TTC549 (cell line): ENCODE results near the gene RIOX2.

Experiments used
- FAIRE-seq: peaks from 2 replicates; lab custom pipeline; 2012; peaks lifted over from hg19 to GRCh38; lab: Jason Lieb, UNC

The RIOX2 gene

DNA sequence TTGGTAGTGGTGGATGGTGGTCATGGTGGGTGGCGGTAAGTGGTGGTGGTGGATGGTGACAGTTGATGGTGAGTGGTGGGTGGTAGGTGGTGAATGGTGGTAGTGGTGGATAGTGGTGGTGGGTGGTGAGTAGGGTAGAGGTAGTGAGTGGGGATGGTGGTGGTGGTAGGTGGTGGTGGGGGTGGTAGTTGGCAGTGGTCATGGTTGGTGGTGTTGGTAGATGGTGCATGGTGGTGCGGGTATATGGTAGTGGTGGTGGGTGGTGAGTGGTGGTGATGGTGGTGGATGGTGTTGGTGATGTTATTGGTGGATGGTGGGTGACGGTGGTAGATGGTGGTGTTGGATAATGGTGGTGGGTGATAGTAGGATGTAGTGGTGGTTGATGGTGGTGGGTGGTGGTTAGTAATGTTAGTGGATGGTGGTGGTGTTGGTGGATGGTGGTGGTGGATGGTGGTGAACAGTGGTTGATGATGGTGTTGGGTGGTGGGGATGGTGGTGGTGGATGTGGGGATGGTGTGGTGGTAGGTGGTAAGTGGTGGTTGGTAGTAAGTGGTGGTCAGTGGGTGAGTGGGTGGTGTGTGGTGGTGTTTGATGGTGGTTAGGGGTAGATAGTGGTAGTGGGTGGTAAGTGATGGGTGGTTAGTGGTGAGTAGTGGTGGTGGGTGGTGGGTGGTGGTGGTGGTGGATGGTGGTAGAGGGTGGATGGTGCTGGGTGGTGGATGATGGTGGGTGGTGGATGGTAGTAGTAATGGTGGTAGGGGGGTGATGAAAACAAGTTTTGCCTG is 16.7 kb upstream of the RIOX2 start:
- FAIRE-seq = no peak

DNA sequence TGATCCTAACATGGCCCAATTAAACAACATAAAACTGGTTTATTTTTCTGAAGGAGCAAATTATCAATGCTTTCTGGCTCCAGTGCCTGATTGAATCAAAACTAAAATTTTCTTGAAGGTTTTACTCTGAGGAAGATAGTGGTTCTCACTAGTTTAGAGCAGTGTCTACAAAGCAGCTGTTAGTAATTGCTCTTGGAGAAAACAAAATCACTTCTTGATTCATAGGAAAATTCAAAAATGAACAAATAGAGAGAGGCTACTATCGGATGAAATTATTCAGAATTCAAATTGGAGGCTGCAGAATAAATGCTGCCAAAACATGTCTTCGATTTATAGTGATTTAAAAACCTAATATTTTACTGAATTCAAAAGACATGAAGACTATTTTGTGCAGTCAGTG is 15.1 kb upstream of the RIOX2 start:
- FAIRE-seq = no peak

DNA sequence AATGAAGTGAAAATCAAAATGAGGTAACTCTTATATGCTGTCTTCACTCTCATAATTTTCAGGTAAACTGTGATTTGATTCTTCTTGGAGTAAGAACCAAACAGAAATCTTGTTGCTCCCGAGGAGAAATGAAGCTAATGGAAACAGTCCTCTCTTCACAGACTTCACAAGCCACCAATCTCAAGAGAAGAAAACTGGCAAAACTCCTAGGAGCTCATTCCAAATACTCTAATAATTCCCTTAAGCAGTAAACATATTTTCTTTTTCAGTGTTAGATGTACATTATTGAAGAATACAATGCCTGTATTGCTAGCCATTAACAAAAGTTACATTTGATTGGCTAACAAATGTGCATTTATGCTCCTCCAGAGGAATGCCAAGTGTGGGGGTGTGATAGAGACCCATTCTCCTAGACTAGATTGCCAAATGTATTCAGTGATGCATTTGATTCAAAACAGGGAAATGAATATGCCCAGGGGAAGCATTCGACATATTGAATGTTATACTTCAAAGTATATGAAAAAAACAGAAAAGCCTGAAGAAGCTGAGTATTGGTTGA is 11.8 kb upstream of the RIOX2 start:
- FAIRE-seq = no peak

DNA sequence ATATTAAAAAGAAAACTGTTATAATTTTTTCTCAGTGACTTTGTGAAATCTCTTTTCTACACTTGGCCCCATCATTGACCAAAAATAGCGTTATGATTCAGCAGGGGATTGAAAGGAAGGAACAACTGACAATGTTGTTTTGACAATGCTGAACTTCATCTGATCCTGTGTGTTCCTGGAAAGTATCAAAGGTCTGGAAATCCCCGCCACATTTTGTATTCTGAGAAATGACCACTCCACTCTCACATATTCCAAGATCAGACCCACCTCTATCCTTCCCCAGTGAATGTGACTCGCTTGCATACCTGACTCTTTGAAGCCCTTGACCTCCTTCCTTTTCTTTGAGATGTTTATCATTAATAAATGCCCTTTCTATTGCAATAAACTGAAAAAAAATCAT is 9.7 kb upstream of the RIOX2 start:
- FAIRE-seq = no peak

DNA sequence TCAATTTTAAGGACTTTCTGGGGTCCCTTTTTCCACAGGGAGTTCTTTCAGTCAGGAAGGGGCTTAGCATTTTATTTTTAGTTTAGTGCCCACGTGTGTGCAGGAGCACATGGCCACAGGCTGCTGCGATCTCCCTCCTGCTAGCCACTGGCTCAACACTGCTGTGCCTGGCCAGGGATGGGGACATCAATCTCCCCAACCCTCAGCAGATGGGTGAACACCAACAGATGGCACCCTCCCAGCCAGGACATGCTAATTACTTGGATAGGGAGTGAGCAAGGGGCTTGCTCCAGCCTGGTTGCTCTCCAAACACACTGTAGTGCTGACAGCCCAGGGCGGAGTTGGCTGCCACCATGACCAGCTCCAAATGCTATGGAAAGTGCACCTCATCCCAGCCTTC is 7.4 kb upstream of the RIOX2 start:
- FAIRE-seq = no peak

DNA sequence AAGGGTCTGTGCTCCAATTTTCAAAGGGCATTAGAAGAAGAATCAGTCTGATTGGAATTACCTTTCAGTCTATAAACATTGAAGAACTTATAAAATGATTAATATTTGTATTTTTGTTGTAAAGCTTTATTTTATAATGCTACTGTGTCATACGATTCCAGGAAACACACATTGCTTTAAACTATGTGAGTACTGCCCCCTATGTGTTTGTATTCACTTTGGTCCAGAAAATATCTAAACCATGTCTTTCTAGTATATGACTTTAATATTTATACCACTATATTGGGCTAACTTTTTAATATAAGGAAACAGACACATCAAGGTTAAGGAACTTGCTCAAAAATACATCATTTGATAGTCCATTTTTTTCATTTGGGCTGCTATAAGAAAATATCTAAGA is 3.2 kb upstream of the RIOX2 start:
- no peak for FAIRE-seq

DNA sequence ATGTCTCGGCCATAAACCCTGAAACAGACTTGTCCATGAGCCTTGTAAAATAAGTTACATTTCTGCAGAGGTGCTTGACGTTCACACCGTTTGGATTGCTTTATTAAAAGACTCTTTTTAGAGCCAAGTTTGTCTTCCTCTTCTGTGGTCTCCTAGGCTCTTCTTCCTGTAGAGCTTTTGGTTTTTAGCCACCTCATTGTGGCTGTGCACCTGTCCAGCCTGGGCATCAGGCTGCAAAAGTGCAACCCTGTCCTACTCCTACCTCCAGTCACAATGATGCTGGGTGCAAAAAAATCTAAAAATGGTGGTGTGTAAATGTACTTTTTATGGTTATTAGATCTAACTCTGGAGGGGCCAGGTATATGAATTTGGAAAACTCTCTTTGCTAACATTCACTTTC is 2.8 kb upstream of the RIOX2 start:
- no peak for FAIRE-seq

DNA sequence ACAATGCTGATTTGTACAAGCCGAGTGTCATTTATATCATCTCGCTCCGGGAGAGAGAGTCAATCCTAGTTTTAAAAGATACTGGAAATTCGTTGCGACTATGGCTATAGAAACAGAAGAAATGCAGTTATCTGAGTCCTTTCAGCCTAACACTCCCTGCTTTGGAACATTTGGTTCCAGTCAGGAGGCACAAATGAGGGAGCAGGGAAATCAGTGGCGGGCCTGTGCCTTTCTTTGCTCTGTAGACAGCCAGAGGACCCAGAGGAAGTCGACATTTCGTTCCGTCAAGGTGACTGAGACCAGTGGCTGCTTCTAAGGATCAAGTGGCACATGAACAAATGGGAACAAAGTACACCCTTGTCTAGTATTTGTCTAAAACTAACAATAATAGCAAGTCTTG is 745 bp upstream of the RIOX2 start:
- FAIRE-seq = no peak

DNA sequence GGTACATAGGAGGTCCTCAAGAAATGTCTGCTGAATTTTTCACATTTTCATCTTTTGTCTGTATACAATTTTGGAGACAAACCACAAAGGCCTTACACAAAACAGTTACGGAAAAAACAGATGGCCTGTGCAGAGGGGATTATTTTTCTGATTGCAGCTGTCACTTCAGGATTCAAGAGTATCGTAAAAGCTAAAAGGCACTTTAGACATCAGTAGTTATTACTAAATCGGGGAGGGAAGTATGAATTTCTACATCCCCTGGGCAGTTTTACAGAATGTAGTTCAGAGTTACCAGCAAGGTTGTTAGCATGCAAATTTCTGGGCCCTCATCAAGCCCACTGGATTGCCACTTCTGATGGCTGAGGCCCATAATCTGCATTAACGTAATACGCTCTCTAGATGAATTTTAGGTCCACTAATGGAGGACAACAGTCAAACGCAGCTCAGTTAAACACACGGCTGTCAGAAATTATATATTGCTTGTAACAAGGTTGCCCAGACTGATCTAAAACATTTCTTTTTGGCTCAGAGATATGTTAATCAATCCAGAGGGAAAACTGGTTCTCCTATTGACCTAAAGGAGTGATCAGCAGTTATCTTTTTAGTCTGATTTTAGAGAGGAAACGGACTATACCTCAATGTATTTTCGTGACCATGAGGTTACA is 1.1 kb downstream of the RIOX2 start:
- no peak for FAIRE-seq

DNA sequence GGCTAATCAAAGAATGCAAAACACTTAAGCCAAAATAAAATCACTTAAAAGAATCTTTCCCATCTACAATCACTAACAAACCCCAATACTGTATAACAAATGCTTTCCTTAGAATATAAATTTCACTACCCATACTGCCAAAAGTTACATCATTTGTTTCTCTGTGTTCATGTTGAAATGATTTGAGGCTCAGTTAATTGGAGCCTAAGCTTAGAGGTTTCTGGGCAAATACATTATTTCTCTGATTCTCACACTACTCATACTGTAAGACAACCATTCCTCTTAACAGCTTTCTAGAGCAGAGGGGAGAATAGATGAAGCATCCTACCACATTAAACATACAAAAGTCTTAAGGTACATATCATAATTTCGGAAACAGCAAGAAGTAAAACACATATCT is 2.1 kb downstream of the RIOX2 start:
- no peak for FAIRE-seq

DNA sequence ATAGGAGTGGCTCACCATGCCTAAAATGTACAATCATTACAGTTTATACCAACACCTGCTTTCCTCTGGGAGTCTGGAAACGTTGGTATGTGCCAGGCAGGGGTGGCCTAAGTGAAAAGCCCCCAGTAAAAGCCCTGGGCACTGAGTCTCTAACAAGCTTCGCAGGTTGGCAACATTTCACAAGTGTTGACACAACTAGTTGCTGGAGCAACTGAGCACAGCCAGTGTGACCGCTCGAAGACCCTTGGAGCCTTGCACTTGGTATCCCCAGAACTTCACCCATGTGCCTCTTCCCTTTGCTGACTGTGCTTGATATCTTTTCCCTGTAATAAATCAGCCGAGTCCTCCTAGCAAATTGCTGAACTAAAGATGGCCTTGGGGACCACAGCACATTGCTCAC is 2.7 kb downstream of the RIOX2 start:
- FAIRE-seq = no peak

DNA sequence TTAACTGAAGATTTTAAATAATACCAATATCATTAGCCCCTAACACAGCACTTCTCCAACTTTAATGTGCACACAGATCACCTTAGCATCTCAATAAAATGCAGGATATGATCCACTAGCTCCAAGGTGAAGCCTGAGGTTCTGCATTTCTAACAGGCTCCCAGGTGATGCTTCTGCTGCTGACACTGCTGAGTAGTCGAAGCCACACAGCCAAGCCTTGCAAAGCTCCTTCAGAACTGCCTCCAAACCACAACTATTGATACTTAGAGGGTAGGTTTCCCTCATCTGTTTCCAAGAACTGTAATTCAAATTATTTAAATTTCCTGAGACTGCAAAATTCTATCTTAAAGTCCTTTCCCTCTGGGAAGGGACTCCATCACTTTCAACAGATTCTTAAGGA is 3.9 kb downstream of the RIOX2 start:
- FAIRE-seq = no peak

DNA sequence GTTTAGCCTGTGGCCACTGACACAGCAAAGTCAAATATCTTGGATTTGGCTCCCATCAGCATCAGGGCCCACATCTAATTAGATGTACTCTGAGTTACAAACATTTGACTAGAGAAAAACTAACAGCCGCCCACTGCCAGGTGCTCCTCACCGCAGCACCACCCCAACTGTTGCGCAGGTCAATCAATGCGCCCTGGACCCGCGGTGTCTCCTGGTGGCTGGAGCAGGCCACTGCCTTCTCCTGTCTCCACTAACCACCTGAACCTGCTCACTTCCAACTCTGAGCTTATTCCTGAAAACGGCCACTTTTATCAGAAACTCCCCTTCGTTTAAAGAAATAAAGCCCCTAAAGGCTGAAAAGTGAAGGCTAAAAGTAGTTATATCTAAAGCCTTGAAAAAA is 4.3 kb downstream of the RIOX2 start:
- FAIRE-seq = no peak

DNA sequence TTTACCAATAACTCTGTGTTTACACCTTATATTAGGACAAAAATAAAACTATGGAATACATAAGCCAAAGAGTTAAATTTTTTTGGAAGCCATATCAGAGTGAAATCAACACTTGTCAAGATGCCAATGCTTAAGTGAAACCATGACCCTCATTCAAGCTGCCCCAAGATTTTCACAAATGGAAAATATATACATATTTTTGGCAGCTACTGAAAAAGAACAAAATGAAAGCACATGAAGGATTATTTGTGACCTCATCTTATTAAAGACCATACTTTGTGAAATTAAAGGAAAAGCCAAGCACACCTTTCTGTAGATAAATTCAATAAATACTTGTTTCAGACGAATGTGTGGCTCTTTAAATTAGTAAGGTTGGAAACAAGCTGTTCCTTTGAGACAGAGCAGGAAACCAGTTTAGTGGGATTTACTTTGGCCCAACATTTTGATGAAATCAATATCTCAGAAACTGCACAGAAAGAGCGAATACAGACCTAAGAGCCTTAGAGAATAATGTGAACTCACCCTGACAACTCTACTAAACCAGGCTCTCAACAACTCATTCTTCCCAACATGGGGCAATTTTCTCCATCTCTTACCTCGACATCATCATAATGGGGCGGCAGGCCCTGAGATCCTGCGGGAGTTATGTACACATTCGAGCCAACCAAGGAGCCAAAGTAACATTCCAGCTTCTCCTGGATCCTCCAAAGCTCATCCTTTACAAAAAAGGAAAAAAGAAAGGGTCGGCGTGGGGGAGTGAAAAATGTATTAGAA is 11.1 kb downstream of the RIOX2 start:
- no peak for FAIRE-seq

DNA sequence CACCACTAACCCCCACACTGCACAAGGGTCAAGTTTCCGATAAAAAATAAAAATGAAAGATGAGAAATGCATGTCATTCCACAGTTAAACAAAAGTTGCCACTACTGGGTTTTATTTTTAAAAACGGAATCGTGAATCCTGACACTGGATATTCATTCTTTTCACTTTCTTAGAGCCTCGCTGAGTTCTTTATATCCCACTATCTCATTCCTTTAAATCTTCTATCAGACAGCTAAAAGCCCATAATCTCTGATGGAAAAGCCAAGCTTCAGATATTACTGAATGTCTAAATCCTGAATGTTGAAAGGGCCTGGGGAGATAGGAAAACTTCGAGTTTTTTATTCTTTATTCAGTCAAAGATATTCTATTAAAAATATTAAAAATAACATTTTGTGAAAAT is 11.7 kb downstream of the RIOX2 start:
- no peak for FAIRE-seq

DNA sequence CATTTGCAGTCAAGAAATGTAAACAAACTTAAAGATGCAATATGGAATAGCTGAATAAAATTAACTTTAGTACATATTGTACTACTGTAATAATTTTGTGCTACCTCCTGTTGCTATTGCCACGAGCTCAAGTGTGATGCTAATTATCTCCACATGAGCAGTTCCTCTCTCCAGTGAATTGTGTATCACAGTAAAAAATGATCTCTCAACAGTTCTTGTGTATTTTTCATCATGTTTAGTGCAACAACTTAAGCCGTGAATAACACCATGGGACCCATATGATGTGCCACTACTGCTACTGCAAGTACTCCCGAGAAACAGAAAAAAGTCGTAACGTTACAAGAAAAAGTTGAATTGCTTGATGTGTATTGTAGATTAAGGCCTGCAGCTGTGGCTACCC is 12.4 kb downstream of the RIOX2 start:
- FAIRE-seq = no peak

DNA sequence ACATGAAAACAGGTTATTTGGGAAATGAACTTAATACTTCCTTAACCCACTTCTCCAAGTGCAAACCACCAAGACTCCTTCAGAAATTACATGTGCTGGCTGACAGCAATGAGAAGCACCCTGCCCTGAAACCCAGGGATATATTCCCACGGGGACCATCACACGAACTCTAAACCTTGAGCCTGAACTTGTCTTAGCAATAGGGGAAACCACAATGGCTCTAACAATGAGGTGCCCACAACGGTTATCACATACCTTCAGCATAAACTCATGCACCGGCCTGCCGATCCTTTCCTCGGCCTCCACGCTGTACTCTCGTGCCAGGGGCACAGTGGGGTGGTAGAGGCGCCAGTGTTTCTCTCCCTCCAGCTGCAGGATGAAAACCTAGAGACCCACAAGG is 13.4 kb downstream of the RIOX2 start:
- no peak for FAIRE-seq

DNA sequence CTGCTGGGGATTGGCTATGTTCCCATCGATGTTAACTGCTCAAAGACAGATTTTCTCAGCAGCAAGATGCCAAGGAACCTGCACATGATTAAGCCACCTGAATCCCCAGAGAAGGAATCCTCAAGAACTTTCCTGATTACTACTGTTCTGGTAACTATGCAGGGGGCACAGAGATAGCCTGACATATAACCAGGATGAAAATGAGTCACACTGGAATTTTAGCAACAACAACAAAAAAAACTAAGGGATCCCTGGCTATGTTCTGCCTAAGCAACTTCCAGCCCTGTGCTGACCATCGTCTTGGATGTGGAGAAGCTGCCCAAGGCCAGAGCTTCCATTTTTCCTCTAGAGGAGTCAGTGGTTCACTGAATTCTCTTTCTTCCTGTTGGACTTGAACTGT is 13.8 kb downstream of the RIOX2 start:
- FAIRE-seq = no peak

DNA sequence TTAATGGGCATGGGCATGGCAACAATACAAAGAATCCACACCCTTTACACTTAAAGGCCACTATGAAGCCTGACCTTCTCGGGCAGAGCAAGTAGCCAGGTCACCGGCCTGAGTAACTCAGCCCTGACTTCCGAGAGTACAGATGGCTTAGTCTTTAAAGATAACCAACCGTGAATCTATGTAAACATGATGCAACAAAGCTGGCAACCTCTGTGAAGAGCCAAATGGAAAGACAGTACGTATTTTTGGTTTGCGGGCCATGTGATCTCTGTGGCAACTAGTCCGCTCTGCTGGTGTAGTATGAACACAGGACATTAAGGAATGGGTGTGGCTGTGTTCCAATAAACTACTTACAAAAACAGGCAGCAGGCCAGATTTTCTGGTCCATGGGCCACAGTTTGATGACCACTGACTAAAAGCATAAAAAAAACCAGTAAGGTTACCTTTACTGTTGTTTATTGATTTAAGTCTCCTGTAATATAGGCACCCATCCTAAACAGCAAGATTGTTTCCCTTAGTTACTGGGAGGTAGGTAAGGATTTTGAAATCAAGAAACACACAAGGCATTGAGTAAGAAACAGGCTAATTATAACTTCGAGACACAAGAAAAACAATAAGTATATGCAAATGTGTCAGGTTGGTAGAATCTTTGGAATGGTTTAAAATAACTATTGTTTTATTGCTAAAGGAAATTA is 14.5 kb downstream of the RIOX2 start:
- no peak for FAIRE-seq

DNA sequence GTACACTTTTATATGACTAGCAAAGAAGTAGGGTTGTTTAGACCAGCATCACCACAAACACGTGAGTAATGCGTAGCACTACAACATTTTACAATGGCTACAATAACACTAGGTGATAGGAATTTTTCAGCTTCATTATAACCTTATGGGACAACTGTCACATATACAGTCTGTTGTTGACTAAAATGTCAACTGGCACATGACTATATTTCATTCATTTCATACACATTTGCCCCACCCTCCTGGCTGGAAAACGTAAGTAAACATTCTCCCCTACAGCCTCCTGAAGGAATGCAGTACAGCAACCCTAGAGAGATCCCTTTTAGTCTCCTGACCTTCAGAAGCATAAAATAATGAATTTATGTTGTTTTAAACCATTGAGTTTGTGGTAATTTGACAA is 16.2 kb downstream of the RIOX2 start:
- no peak for FAIRE-seq

DNA sequence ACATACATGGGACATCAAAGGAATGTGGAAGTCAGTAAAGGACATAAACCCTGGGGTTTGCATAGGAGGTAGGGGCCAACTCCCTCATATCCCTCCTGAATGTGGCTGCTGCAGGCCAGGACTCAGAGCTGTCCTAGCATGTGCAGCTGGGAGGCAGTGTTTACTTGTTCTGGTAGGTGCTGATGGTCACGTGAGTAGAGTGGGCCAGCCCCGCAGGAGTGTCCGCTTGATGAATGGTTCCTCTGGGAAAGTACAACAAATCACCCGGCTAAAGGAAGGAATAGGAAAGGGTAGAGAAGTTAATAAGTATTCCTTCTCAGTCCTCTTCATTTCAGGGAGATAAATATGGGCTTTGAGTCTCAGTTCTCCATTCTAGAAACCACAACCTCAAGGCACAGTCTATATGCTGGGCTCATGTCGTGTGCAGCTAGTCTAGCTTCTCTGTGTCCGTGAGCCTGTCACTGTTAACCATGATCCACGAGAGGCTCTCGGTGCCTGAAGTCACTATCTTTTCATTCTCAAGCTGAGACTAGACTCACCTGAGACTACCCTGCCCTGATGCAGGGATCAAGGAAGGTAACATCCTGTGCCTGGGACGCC is 17.9 kb downstream of the RIOX2 start:
- no peak for FAIRE-seq

DNA sequence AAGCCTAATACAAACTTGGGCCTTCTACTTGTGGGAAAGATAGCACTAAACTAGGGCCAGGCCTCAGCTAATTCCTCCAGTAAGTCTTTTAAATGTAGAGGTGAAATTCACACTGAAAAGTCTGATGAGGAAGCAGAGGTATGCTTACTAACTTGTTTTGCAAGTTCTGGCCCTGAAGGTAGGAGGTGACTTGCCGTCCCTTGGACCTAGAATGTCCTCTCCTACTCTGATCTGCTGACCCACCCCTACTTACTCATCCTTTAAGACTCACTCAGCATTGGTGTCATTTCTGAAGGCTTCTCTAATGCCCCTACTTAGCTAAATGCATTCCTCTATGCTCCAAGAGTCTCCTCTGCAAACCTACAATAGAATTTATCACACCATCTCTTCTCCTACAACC is 19.4 kb downstream of the RIOX2 start:
- no peak for FAIRE-seq
